HEK293 (cell line): Measurements from ENCODE around the gene DOP1A.

Experiments used
- CTCF ChIA-PET: fragments of 350-600 bp; formaldehyde crosslinking; extraction: SDS; loops from one replicate; lab custom pipeline; 2021; ENCODE audit warnings: antibody characterized with exemption; lab: Yijun Ruan, JAX
- POLR2A ChIA-PET: fragments of 300-600 bp; formaldehyde crosslinking; extraction: SDS; loops from one replicate; lab custom pipeline; 2020; ENCODE audit warnings: antibody characterized with exemption, inconsistent platforms; lab: Yijun Ruan, JAX
- H3K27ac ChIP-seq: fragments of 200-500 bp; sonication (Bioruptor generic); 2 replicates; pipeline ENCODE4 v1.5.1; 2014; ENCODE audit warnings: low read depth, low read length, control low read depth, inconsistent platforms; ENCODE audit errors: extremely low read depth
- H3K36me3 ChIP-seq, 2 experiments: fragments of 200-500 bp in 1 of 2; sonication (Bioruptor generic) in 1 of 2; 1 replicate in 1 of 2; 2 replicates in 1 of 2; pipeline ENCODE4 v1.5.1; 2014 to 2017; ENCODE audit warnings: inconsistent platforms in 2 of 2, low read length in 2 of 2; ENCODE audit not compliant: control insufficient read depth in 2 of 2, insufficient read depth in 1 of 2
- H3K4me1 ChIP-seq: fragments of 200-500 bp; sonication (Bioruptor generic); 2 replicates; pipeline ENCODE4 v1.5.1; 2014; ENCODE audit warnings: mild to moderate bottlenecking, low read length, inconsistent platforms; ENCODE audit not compliant: control insufficient read depth, insufficient read depth
- H3K4me3 ChIP-seq: 2 replicates; pipeline ENCODE4 v1.5.1; 2011; ENCODE audit warnings: low read depth, mild to moderate bottlenecking, control low read depth, low read length, moderate library complexity
- H3K9me3 ChIP-seq: fragments of 200-500 bp; sonication (Bioruptor generic); 2 replicates; pipeline ENCODE4 v1.5.1; 2014; ENCODE audit warnings: low read depth, low read length, inconsistent platforms; ENCODE audit not compliant: control insufficient read depth, insufficient read depth
- ATF2 ChIP-seq: fragments of 450-650 bp; formaldehyde crosslinking; IDR thresholded peaks from 2 replicates; pipeline ENCODE4 v1.5.1; 2016; ENCODE audit warnings: missing biosample characterization, missing genetic modification characterization, low read depth
- BCL11A ChIP-seq: fragments of 450-650 bp; formaldehyde crosslinking; IDR thresholded peaks from 2 replicates; pipeline ENCODE4 v1.5.1; 2016; ENCODE audit warnings: low read depth, missing biosample characterization, missing genetic modification characterization
- EGR2 ChIP-seq: fragments of 450-650 bp; formaldehyde crosslinking; IDR thresholded peaks from 2 replicates; pipeline ENCODE4 v1.5.1; 2016; ENCODE audit warnings: low read depth, missing biosample characterization, missing genetic modification characterization
- HOXC10 ChIP-seq: sonication (generic); formaldehyde crosslinking; IDR thresholded peaks from 2 replicates; pipeline ENCODE4 v1.8.1; 2023; ENCODE audit warnings: mild to moderate bottlenecking, missing genetic modification reagents
- IKZF3 ChIP-seq: fragments of 450-650 bp; IDR thresholded peaks from 2 replicates; pipeline ENCODE4 v1.5.0; 2018; ENCODE audit warnings: missing biosample characterization, mild to moderate bottlenecking, missing genetic modification characterization, moderate library complexity
- KLF10 ChIP-seq: fragments of 450-650 bp; IDR thresholded peaks from 2 replicates; pipeline ENCODE4 v1.5.1; 2018; ENCODE audit warnings: missing biosample characterization, mild to moderate bottlenecking, missing genetic modification characterization
- KLF7 ChIP-seq: fragments of 450-650 bp; formaldehyde crosslinking; IDR thresholded peaks from 2 replicates; pipeline ENCODE4 v1.5.1; 2016; ENCODE audit warnings: missing biosample characterization, missing genetic modification characterization, borderline replicate concordance
- MEIS1 ChIP-seq: sonication (generic); formaldehyde crosslinking; IDR thresholded peaks from 2 replicates; pipeline ENCODE4 v1.8.1; 2022; ENCODE audit warnings: missing genetic modification reagents, mild to moderate bottlenecking, borderline replicate concordance
- SP2 ChIP-seq: fragments of 450-650 bp; formaldehyde crosslinking; IDR thresholded peaks from 2 replicates; pipeline ENCODE4 v1.5.1; 2016; ENCODE audit warnings: missing biosample characterization, missing genetic modification characterization
- ZBTB11 ChIP-seq: fragments of 450-650 bp; formaldehyde crosslinking; conservative IDR thresholded peaks from 2 replicates; pipeline ENCODE4 v1.5.1; 2016; ENCODE audit warnings: low read depth, missing biosample characterization, missing genetic modification characterization
- ZBTB17 ChIP-seq: fragments of 450-650 bp; formaldehyde crosslinking; IDR thresholded peaks from 2 replicates; pipeline ENCODE4 v1.5.1; 2016; ENCODE audit warnings: missing biosample characterization, missing genetic modification characterization
- ZFP3 ChIP-seq: fragments of 450-650 bp; formaldehyde crosslinking; IDR thresholded peaks from 2 replicates; pipeline ENCODE4 v1.5.1; 2016; ENCODE audit warnings: low read depth, missing biosample characterization, missing genetic modification characterization
- ZFP37 ChIP-seq: fragments of 450-650 bp; formaldehyde crosslinking; IDR thresholded peaks from 2 replicates; pipeline ENCODE4 v1.5.1; 2016; ENCODE audit warnings: missing biosample characterization, missing genetic modification characterization
- ZNF138 ChIP-seq: fragments of 450-650 bp; formaldehyde crosslinking; IDR thresholded peaks from 2 replicates; pipeline ENCODE4 v1.5.1; 2016; ENCODE audit warnings: missing biosample characterization, missing genetic modification characterization, borderline replicate concordance
- ZNF140 ChIP-seq: fragments of 450-650 bp; formaldehyde crosslinking; IDR thresholded peaks from 2 replicates; pipeline ENCODE4 v1.5.1; 2016; ENCODE audit warnings: missing biosample characterization, missing genetic modification characterization
- ZNF16 ChIP-seq: fragments of 450-650 bp; formaldehyde crosslinking; IDR thresholded peaks from 2 replicates; pipeline ENCODE4 v1.5.1; 2016; ENCODE audit warnings: low read depth, missing biosample characterization, missing genetic modification characterization
- ZNF175 ChIP-seq: fragments of 450-650 bp; formaldehyde crosslinking; IDR thresholded peaks from 2 replicates; pipeline ENCODE4 v1.5.1; 2016; ENCODE audit warnings: missing biosample characterization, missing genetic modification characterization
- ZNF2 ChIP-seq: fragments of 450-650 bp; formaldehyde crosslinking; IDR thresholded peaks from 2 replicates; pipeline ENCODE4 v1.5.1; 2016; ENCODE audit warnings: missing biosample characterization, missing genetic modification characterization
- ZNF239 ChIP-seq: fragments of 450-650 bp; formaldehyde crosslinking; IDR thresholded peaks from 2 replicates; pipeline ENCODE4 v1.5.1; 2016; ENCODE audit warnings: missing biosample characterization, missing genetic modification characterization
- ZNF292 ChIP-seq: fragments of 450-650 bp; formaldehyde crosslinking; IDR thresholded peaks from 2 replicates; pipeline ENCODE4 v1.5.1; 2016; ENCODE audit warnings: low read depth, missing biosample characterization, missing genetic modification characterization, borderline replicate concordance
- ZNF391 ChIP-seq: fragments of 450-650 bp; formaldehyde crosslinking; IDR thresholded peaks from 2 replicates; pipeline ENCODE4 v1.5.1; 2016; ENCODE audit warnings: low read depth, missing biosample characterization, missing genetic modification characterization, borderline replicate concordance
- ZNF549 ChIP-seq: fragments of 450-650 bp; IDR thresholded peaks from 2 replicates; pipeline ENCODE4 v1.5.1; 2018; ENCODE audit warnings: missing biosample characterization, missing genetic modification characterization, mild to moderate bottlenecking, inconsistent platforms, moderate library complexity
- ZNF768 ChIP-seq: fragments of 450-650 bp; formaldehyde crosslinking; IDR thresholded peaks from 2 replicates; pipeline ENCODE4 v1.5.1; 2018; ENCODE audit warnings: missing biosample characterization, mild to moderate bottlenecking, missing genetic modification characterization

Gene DOP1A

GRCh38 chr6:83167726-83168278 is 100.3 kb downstream of the DOP1A start:
- peaks cover 41 to 98% of the 10 kb centered on the region in 2 experiments for H3K36me3 ChIP-seq
- H3K27ac ChIP-seq = no peak overlapping the region
- H3K4me3 ChIP-seq = no peak overlapping the region
- CTCF ChIA-PET = interaction anchor here (0.9 to 2.1 kb wide), 3 partner anchors 13 to 101 kb away, joined by 3 to 8 read pairs (median 4); partner anchors contain the start of gene DOP1A
- POLR2A ChIA-PET = no interaction called here
- TF ChIP-seq ZFP3 (tag by site-specific recombination) (no peak), ZNF549 (tag by site-specific recombination) (no peak), ZNF239 (tag by site-specific recombination) (no peak)
- H3K9me3 ChIP-seq = no peaks in the 10 kb centered on the region
- no peaks in the 10 kb centered on the region for H3K4me1 ChIP-seq

- no peak overlapping the region for H3K4me3 ChIP-seq
- CTCF ChIA-PET = interaction anchor here (1.3 to 2.1 kb wide), 2 partner anchors 102 to 346 kb away, joined by 4 to 8 read pairs; partner anchors contain the start of gene DOP1A
- POLR2A ChIA-PET = no interaction called here
- H3K4me1 ChIP-seq = no peaks in the 10 kb centered on the region
- H3K9me3 ChIP-seq = no peaks in the 10 kb centered on the region
- H3K27ac ChIP-seq = no peak overlapping the region
- peaks cover 47 to 99% of the 10 kb centered on the region in 2 experiments for H3K36me3 ChIP-seq
- TF ChIP-seq SP2 = no peak
- TF ChIP-seq MEIS1 (CRISPR knock-in tag) = no peak
- no peak for TF ChIP-seq BCL11A
- TF ChIP-seq ZNF292 = no peak
- no peak for TF ChIP-seq ZBTB17 (tag by site-specific recombination)
- no peak for TF ChIP-seq ZNF140 (tag by site-specific recombination)
- no peak for TF ChIP-seq ZNF175
- no peak for TF ChIP-seq ZFP37 (tag by site-specific recombination)
- TF ChIP-seq KLF7 (tag by site-specific recombination) = no peak
- TF ChIP-seq, all 188 proteins: peak for 0
Observed at GRCh38 chr6:83168556-83168955, 101.1 kb downstream of the DOP1A start.

- no peak overlapping the region for H3K27ac ChIP-seq
- no peaks in the 10 kb centered on the region for H3K9me3 ChIP-seq
- no peaks in the 10 kb centered on the region for H3K4me1 ChIP-seq
- peaks cover 52 to 99% of the 10 kb centered on the region in 2 experiments for H3K36me3 ChIP-seq
- TF ChIP-seq ZNF16 (tag by site-specific recombination) = no peak
- CTCF ChIA-PET = interaction anchor here (1.3 kb wide), 1 partner anchor 346 kb away, joined by 4 read pairs; no protein-coding TSS in a partner anchor
- POLR2A ChIA-PET = interaction anchor here (0.6 kb wide), 1 partner anchor 935 kb away, joined by 6 read pairs; no protein-coding TSS in a partner anchor
- no peak overlapping the region for H3K4me3 ChIP-seq
Observed at GRCh38 chr6:83169106-83169505, 101.6 kb downstream of the DOP1A start.

- H3K4me1 ChIP-seq = no peaks in the 10 kb centered on the region
- H3K9me3 ChIP-seq = no peaks in the 10 kb centered on the region
- no peak overlapping the region for H3K4me3 ChIP-seq
- POLR2A ChIA-PET = interaction anchor here (0.6 kb wide), 1 partner anchor 936 kb away, joined by 6 read pairs; no protein-coding TSS in a partner anchor
- H3K27ac ChIP-seq = no peak overlapping the region
- H3K36me3 ChIP-seq = peaks cover 56 to 99% of the 10 kb centered on the region in 2 experiments
- CTCF ChIA-PET = interaction anchor here (0.7 to 1.3 kb wide), 2 partner anchors 345 to 364 kb away, joined by 3 to 4 read pairs; no protein-coding TSS in a partner anchor
- TF ChIP-seq ZNF2 (tag by site-specific recombination) = no peak
- TF ChIP-seq KLF10 (tag by site-specific recombination) = no peak
- no peak for TF ChIP-seq ZBTB11 (tag by site-specific recombination)
- no peak for TF ChIP-seq ATF2 (tag by site-specific recombination)
- TF ChIP-seq IKZF3 (tag by site-specific recombination) = no peak
- no peak for TF ChIP-seq ZNF391 (tag by site-specific recombination)
- TF ChIP-seq ZNF138 (tag by site-specific recombination) = no peak
- TF ChIP-seq EGR2 = no peak
- TF ChIP-seq HOXC10 (CRISPR knock-in tag) = no peak
- TF ChIP-seq ZNF768 (tag by site-specific recombination) = no peak
Observed at GRCh38 chr6:83169511-83169910, 102.0 kb downstream of the DOP1A start.
